GM18909 (cell line): ENCODE data around the gene MACROD2.
A peak's percentile ranks its signal among the peaks of the same experiment; 100 is the strongest.
"Not testable (repeated sequence)": the region's sequence is repeated elsewhere in the genome, so short reads cannot be mapped to it uniquely, and the experiment has no call there.

Experiments used
- ATAC-seq: cut with Tn5 transposase; IDR thresholded peaks from one replicate; pipeline ENCODE4 v1.9.1; 2021; ENCODE audit warnings: mild to moderate bottlenecking; ENCODE audit not compliant: unreplicated experiment, poor library complexity

Gene MACROD2

GRCh38 chr20:15319439-15319838 lies 1324.1 kb downstream of the MACROD2 start:
- ATAC-seq, result no peak

- ATAC-seq, result no peak
Measured at GRCh38 chr20:15320941-15321340, 1325.6 kb downstream of the MACROD2 start.

- no peak for ATAC-seq
Measured at GRCh38 chr20:15327123-15327522, 1331.8 kb downstream of the MACROD2 start.

GRCh38 chr20:15328084-15328483 lies 1332.8 kb downstream of the MACROD2 start:
- no peak for ATAC-seq

- ATAC-seq, result peak; percentile 78
Measured at GRCh38 chr20:15332711-15333160, 1337.4 kb downstream of the MACROD2 start.

GRCh38 chr20:15333170-15333569 lies 1337.9 kb downstream of the MACROD2 start:
- peak; percentile 65 for ATAC-seq

- no peak for ATAC-seq
Measured at GRCh38 chr20:15336011-15336410, 1340.7 kb downstream of the MACROD2 start.

- no peak for ATAC-seq
Measured at GRCh38 chr20:15336536-15336935, 1341.2 kb downstream of the MACROD2 start.

GRCh38 chr20:15339264-15339663 lies 1343.9 kb downstream of the MACROD2 start:
- no peak for ATAC-seq

GRCh38 chr20:15342991-15343523 lies 1347.7 kb downstream of the MACROD2 start:
- no peak for ATAC-seq

GRCh38 chr20:15345287-15345686 lies 1350.0 kb downstream of the MACROD2 start:
- no peak for ATAC-seq

- no peak for ATAC-seq
Measured at GRCh38 chr20:15346657-15347280, 1351.5 kb downstream of the MACROD2 start.

GRCh38 chr20:15359056-15359455 lies 1363.7 kb downstream of the MACROD2 start:
- no peak for ATAC-seq

GRCh38 chr20:15362849-15363248 lies 1367.5 kb downstream of the MACROD2 start:
- ATAC-seq, result no peak

- no peak for ATAC-seq
Measured at GRCh38 chr20:15364781-15365180, 1369.5 kb downstream of the MACROD2 start.

GRCh38 chr20:15370370-15370769 lies 1375.1 kb downstream of the MACROD2 start:
- no peak for ATAC-seq

- ATAC-seq, result no peak
Measured at GRCh38 chr20:15374682-15375081, 1379.4 kb downstream of the MACROD2 start.

- no peak for ATAC-seq
Measured at GRCh38 chr20:15375836-15376235, 1380.5 kb downstream of the MACROD2 start.

GRCh38 chr20:15377603-15378002 lies 1382.3 kb downstream of the MACROD2 start:
- not testable (repeated sequence) for ATAC-seq

- ATAC-seq, result no peak
Measured at GRCh38 chr20:15378151-15378550, 1382.8 kb downstream of the MACROD2 start.

- no peak for ATAC-seq
Measured at GRCh38 chr20:15379681-15380296, 1384.5 kb downstream of the MACROD2 start.

- ATAC-seq, result no peak
Measured at GRCh38 chr20:15380770-15381169, 1385.5 kb downstream of the MACROD2 start.
